Measurements from ENCODE around the gene TMEM131.
"Not testable (repeated sequence)": the region's sequence is repeated elsewhere in the genome, so short reads cannot be mapped to it uniquely, and the experiment has no call there.

Gene TMEM131, protein sequence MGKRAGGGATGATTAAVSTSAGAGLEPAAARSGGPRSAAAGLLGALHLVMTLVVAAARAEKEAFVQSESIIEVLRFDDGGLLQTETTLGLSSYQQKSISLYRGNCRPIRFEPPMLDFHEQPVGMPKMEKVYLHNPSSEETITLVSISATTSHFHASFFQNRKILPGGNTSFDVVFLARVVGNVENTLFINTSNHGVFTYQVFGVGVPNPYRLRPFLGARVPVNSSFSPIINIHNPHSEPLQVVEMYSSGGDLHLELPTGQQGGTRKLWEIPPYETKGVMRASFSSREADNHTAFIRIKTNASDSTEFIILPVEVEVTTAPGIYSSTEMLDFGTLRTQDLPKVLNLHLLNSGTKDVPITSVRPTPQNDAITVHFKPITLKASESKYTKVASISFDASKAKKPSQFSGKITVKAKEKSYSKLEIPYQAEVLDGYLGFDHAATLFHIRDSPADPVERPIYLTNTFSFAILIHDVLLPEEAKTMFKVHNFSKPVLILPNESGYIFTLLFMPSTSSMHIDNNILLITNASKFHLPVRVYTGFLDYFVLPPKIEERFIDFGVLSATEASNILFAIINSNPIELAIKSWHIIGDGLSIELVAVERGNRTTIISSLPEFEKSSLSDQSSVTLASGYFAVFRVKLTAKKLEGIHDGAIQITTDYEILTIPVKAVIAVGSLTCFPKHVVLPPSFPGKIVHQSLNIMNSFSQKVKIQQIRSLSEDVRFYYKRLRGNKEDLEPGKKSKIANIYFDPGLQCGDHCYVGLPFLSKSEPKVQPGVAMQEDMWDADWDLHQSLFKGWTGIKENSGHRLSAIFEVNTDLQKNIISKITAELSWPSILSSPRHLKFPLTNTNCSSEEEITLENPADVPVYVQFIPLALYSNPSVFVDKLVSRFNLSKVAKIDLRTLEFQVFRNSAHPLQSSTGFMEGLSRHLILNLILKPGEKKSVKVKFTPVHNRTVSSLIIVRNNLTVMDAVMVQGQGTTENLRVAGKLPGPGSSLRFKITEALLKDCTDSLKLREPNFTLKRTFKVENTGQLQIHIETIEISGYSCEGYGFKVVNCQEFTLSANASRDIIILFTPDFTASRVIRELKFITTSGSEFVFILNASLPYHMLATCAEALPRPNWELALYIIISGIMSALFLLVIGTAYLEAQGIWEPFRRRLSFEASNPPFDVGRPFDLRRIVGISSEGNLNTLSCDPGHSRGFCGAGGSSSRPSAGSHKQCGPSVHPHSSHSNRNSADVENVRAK (N-terminal part only)

DNA sequence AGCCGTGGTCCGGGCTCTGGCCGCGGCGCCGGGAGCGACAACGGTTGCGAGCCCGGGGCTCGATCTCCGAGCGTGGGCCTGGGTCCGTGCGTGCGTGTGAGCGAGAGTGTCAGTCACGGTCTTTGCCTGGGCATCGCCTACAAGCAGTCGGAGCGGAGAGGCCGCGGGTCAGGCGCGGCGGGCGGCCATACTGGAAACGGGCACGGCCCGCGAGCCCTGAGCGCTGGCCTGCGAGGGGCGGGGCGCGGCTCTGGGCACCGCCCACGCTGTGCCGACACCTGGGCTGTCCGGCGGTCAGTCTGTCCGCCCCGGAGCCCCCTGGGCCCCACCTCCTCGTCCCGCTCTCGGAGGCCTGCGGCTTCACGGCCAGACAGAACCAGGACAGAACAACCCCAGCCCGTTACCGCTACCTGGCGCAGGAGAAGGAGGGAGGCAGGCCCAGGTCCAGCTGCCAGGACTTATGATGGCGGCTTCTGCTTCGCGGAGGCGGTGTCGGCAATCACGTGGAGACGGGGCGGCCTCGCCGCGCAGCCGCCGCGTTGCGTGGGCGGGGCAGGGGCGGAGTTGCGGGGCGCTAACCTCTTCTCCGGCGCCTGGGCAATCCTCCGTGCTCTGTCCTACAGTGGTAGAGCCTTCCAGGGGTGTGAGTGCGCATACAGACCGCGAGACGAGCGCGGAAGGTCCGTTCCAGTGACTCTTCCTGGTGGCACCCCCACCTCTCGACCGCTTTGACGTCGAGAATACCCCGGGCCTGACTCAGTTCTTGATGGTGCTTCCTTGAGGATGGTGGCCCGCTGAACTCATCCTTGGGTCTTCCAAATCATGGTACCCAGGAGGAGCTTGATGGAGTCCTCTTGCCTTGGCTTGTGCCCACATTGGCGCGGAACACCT is at the start of gene TMEM131:
Gene TMEM131 (minus strand): TSS at position 215 of the 891 bp plus-strand sequence. CDS start 286 bp downstream, outside the sequence.
- DNase-seq = peak; percentile 17 to 56

GRCh38 chr2:98044730-98045129 is 49.0 kb upstream of the TMEM131 start:
- not testable (repeated sequence) for DNase-seq

- no peak for DNase-seq
Observed at GRCh38 chr2:98043101-98043500, 47.4 kb upstream of the TMEM131 start.

DNA sequence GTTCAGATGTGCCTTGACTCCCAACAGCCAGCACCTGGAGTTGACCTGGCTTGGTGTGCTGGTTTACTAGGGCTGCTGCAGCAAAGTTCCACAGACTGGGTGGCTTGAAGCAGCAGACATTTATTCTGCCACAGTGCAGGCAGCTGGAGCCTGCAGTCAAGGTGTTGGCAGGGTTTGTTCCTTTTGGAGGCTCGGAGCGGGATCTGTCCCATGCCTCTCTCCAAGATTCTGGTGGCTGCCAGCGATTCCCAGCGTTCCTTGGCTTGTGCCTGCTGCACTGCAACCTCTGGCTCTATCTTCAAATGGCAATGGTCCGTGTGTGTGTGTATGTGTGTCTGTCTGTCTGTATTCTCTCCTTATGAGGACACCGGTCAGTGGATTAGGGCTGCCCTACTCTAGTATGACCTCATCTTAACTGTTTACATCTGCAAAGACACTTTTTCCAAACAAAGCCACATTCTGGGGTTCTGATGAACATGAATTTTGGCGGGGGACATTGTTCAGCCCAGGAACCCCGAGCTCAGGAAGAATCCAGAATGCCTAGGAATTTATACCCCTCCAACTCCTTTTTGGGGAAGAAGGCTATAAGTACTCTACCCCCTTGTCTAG is 44.7 kb upstream of the TMEM131 start:
- DNase-seq = no peak

DNA sequence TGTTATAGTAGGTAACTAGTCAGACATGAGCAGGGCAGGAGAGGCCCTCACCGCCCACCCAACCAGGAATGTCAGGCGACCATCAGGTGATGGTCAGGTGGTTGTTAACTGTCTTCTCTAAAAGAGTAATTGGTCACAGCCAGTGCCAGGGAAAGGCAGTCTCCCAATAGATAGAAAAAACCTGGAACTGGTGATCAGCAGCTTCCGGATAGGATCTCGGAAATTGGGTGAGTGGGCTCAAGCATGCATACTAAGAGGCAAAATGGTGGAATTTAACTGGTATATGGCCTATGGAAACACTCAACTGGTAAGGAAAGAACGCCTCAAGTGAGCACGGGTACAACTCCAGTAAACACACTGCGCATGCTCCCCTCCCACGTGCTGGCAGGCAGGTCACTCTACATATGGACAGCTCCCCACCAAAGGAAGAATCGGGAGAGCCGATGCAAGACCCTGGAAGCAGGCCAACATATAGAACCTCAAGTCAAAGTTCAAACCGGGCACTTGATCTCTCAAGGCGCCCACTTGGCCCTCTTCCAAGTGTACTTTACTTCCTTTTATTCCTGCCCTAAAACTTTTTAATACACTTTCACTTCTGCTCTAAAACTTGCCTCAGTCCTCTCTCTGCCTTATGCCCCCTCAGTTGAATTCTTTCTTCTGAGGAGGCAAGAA is 43.5 kb upstream of the TMEM131 start:
- no peak for DNase-seq

GRCh38 chr2:98037666-98038336 is 42.1 kb upstream of the TMEM131 start:
- DNase-seq = no peak

- no peak for DNase-seq
Observed at GRCh38 chr2:98037206-98037605, 41.5 kb upstream of the TMEM131 start.

GRCh38 chr2:98036349-98037000 is 40.7 kb upstream of the TMEM131 start:
- DNase-seq = peak; percentile 50 to 85

GRCh38 chr2:98034745-98035144 is 39.0 kb upstream of the TMEM131 start:
- no peak for DNase-seq

DNA sequence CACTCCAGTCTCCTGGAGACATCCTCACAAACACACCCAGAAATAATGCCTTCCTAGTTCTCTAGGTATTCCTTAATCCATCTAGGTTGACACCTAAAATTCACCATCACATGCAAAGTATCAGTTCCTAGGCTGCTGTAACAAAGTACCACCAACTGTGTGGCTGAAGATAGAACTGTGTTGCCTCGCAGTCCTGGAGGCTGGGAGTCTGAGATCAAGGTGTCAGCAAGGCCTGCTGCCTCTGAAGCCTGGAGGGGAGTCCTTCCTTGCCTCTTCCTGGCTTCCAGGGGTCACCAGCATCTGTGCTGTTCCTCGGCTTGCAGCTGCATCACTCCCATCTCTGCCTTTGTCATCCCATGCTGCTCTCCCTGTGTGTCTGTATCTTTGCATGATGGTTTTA is 36.3 kb upstream of the TMEM131 start:
- DNase-seq = no peak

GRCh38 chr2:98029718-98030222 is 34.0 kb upstream of the TMEM131 start:
- no peak for DNase-seq

GRCh38 chr2:98028931-98029717 is 33.4 kb upstream of the TMEM131 start:
- no peak for DNase-seq

DNA sequence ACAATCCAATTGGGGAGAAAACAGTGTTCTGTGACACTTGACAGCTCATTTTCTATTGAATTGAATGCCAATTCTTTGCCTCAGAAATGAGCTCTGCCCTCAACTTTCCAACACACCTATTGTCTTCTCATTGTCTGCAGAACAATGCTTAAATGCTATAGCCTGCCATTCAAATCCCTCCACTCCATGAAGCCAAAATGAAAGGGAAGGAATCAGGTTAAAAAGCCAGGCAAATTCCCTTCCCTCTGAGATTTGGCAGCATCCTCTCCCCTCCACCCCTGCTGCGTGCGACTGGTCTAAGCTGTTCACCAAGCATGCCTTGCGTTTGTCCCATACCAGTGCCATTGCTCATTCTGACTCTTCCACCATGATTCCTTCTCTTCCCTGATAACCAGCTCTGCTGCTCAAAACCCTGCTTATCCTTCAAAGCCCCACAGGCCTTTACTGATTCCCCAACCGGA is 32.4 kb upstream of the TMEM131 start:
- no peak for DNase-seq

DNA sequence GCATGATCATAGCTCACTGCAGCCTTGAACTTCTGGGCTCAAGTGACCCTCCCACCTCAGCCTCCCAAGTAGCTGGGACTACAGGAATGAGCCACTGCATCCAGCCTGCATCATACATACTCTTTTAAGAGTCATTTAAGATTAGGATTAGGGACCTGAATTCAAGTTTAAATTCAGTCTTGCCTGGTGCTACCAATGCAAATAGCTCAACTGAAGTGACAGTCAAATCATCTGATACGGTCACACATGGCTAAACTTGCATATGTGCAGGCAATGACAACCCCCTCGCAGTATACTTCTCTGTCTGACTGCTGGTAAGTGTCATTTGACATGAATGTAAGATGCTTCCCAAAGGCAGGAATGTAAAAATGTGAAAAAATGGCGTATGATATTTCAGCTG is 31.8 kb upstream of the TMEM131 start:
- DNase-seq = no peak

DNA sequence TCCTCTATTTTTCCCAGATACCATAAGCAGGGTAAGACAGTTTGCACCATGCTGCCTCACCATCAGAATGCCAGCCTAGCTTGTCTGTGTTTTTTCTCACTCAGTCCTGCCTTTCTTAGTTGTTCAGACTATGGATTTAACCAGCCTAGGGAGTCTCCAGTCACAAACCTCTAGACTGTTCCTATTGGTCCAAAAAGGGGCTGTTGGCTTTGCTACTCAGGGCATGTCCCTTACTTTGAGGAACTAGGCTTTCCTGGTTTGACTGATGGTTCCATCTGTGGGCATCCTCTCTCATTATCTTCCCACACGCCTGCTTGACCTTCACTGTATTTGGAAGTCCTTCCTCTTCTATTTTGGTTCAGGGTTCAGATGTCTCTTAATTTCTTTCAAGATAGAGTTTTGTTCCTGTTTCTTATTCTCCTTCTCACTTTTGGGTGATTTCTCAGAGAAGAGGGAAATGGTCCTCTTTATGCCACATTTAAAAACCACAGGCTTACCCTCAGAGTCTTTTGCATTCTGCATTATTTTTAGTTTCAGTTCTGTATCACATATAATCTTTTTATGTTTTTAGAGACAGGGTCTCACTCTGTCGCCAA is 31.3 kb upstream of the TMEM131 start:
- DNase-seq = no peak

GRCh38 chr2:98026292-98026691 is 30.5 kb upstream of the TMEM131 start:
- DNase-seq = no peak

- no peak for DNase-seq
Observed at GRCh38 chr2:98025481-98026037, 29.8 kb upstream of the TMEM131 start.

- not testable (repeated sequence) for DNase-seq
Observed at GRCh38 chr2:98022067-98022466, 26.3 kb upstream of the TMEM131 start.
